PC-9 (cell line): Measurements from ENCODE around the gene DAAM1. TPM values are rescaled to one million over a fixed set of nuclear protein-coding genes. Genes with fewer than 3 reads are reported as not detected.
A peak's percentile ranks its signal among the peaks of the same experiment; 100 is the strongest.

Experiments used
- BruUV-seq: library from RNA; stranded (reverse); fragments of 400-500 nt; replicated peaks from 2 replicates; lab custom pipeline; 2021; lab: Mats Ljungman, UMichigan
- CTCF ChIA-PET: fragments of 300-600 bp; sonication (Branson Sonifier 250); formaldehyde crosslinking; loops from one replicate; lab custom pipeline; 2022; ENCODE audit warnings: antibody characterized with exemption; lab: Charles Lee
- POLR2A ChIA-PET: fragments of 300-600 bp; sonication (Branson Sonifier 250); formaldehyde crosslinking; loops from one replicate; lab custom pipeline; 2022; ENCODE audit warnings: antibody characterized with exemption; ENCODE audit not compliant: unreplicated experiment; lab: Charles Lee
- DNase-seq, 2 experiments: peaks; one replicate each; pipeline versions ENCODE4 v3.0.0 to v3.0.0-alpha.2; 2015 to 2022; ENCODE audit warnings: mixed read lengths in 1 of 2
- H2AFZ ChIP-seq: fragments of 200-600 bp; sonication (generic); 2 replicates; pipeline ENCODE4 v1.8.1; 2017; ENCODE audit warnings: antibody characterized with exemption
- H3F3A ChIP-seq: fragments of 200-600 bp; sonication (generic); 2 replicates; pipeline ENCODE4 v1.8.1; 2017; ENCODE audit warnings: antibody characterized with exemption, mild to moderate bottlenecking, low read depth; ENCODE audit not compliant: insufficient read depth
- H3K27ac ChIP-seq: fragments of 200-600 bp; sonication (generic); 2 replicates; pipeline ENCODE4 v1.6.1; 2016; ENCODE audit warnings: mixed run types
- H3K27me3 ChIP-seq: fragments of 200-600 bp; sonication (generic); 2 replicates; pipeline ENCODE4 v1.6.1; 2016; ENCODE audit warnings: low read depth, mixed run types; ENCODE audit not compliant: insufficient read depth
- H3K36me3 ChIP-seq: fragments of 200-600 bp; sonication (generic); 2 replicates; pipeline ENCODE4 v1.6.1; 2016; ENCODE audit warnings: low read depth, mixed run types
- H3K4me1 ChIP-seq: fragments of 200-600 bp; sonication (generic); replicated peaks from 2 replicates; pipeline ENCODE4 v1.6.1; 2016; ENCODE audit warnings: mixed run types; ENCODE audit not compliant: insufficient read depth
- H3K4me2 ChIP-seq: fragments of 200-600 bp; sonication (generic); 2 replicates; pipeline ENCODE4 v1.6.1; 2017; ENCODE audit warnings: mixed run types
- H3K4me3 ChIP-seq: fragments of 200-600 bp; sonication (generic); 2 replicates; pipeline ENCODE4 v1.6.1; 2016; ENCODE audit warnings: mixed run types
- H3K79me2 ChIP-seq: fragments of 200-600 bp; sonication (generic); 2 replicates; pipeline ENCODE4 v1.6.1; 2017; ENCODE audit warnings: low read depth, mixed run types
- H3K9me2 ChIP-seq: fragments of 200-600 bp; sonication (generic); 2 replicates; pipeline ENCODE4 v1.8.1; 2017; ENCODE audit warnings: mild to moderate bottlenecking; ENCODE audit not compliant: insufficient read depth
- H3K9me3 ChIP-seq: fragments of 200-600 bp; sonication (generic); 2 replicates; pipeline ENCODE4 v1.8.1; 2016; ENCODE audit warnings: low read depth; ENCODE audit not compliant: insufficient read depth
- H4K20me1 ChIP-seq: fragments of 200-600 bp; sonication (generic); 2 replicates; pipeline ENCODE4 v1.8.1; 2017; ENCODE audit not compliant: insufficient read depth
- EZH2 ChIP-seq: fragments of 200-600 bp; sonication (generic); IDR thresholded peaks from 2 replicates; pipeline ENCODE4 v1.8.0; 2017; ENCODE audit warnings: antibody characterized with exemption, low read depth
- intact Hi-C: fragments of 100-400 bp; cut with micrococcal nuclease; formaldehyde crosslinking; loops from one replicate; pipeline ENCODE4 v1.10.0; 2022; ENCODE audit not compliant: unreplicated experiment
- total RNA-seq: library from RNA; stranded (reverse); gene quantifications from 2 replicates; pipeline ENCODE4 v1.2.3, GENCODE V29; 2021
- TF ChIP-seq, protein P1 (sequence below): fragments of 200-600 bp; sonication (generic); conservative IDR thresholded peaks from 2 replicates; pipeline ENCODE4 v1.6.1; 2017; ENCODE audit warnings: mixed run types, antibody characterized with exemption, mild to moderate bottlenecking, moderate library complexity

DAAM1 gene
- total RNA-seq, 1 experiment from 2014 or later: 70.7 TPM

DNA sequence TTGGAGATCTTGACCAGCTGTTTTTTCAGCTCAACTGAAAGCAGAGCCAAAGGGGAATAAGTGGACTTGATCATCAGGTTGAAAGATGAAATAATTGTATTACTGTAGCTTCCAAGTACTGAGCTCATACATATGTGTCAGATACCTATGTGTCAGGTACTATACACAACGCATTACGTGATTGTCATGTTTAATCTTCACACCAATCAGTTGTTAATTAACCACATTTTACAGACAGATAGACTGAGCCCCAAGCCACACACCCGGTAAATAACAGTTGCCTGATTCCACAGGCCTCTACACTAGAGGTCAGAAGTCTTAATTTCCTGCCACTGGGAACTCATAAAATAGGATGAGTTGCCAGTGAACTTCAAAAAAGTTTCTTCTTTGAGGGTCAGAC is 148.2 kb downstream of the DAAM1 start:
- H3K79me2 ChIP-seq: no peaks in the 10 kb centered on the region
- H3K9me2 ChIP-seq: no peaks in the 10 kb centered on the region; the same call in 1 of the 2 replicates
- H3K27me3 ChIP-seq: no peaks in the 10 kb centered on the region
- BruUV-seq: no TSS peak
- no peak for TF ChIP-seq EZH2
- TF ChIP-seq, protein P1, sequence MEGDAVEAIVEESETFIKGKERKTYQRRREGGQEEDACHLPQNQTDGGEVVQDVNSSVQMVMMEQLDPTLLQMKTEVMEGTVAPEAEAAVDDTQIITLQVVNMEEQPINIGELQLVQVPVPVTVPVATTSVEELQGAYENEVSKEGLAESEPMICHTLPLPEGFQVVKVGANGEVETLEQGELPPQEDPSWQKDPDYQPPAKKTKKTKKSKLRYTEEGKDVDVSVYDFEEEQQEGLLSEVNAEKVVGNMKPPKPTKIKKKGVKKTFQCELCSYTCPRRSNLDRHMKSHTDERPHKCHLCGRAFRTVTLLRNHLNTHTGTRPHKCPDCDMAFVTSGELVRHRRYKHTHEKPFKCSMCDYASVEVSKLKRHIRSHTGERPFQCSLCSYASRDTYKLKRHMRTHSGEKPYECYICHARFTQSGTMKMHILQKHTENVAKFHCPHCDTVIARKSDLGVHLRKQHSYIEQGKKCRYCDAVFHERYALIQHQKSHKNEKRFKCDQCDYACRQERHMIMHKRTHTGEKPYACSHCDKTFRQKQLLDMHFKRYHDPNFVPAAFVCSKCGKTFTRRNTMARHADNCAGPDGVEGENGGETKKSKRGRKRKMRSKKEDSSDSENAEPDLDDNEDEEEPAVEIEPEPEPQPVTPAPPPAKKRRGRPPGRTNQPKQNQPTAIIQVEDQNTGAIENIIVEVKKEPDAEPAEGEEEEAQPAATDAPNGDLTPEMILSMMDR: no peak
- POLR2A ChIA-PET: interaction anchor here (0.6 kb wide), 1 partner anchor 22 kb away, joined by 3 read pairs; no protein-coding TSS in a partner anchor
- H3K27ac ChIP-seq: peak overlapping the region; percentile 25
- peaks cover 33% of the 10 kb centered on the region for H3K4me1 ChIP-seq
- H3K36me3 ChIP-seq: peaks cover 24% of the 10 kb centered on the region
- H3K4me2 ChIP-seq: no peak overlapping the region
- CTCF ChIA-PET: no interaction called here
- no peak overlapping the region for H3K4me3 ChIP-seq
- no peaks in the 10 kb centered on the region for H3K9me3 ChIP-seq
- H4K20me1 ChIP-seq: no peaks in the 10 kb centered on the region
- H3F3A ChIP-seq: peaks cover 9% of the 10 kb centered on the region
- H2AFZ ChIP-seq: no peak overlapping the region
- DNase-seq: no peak
- intact Hi-C loops: no loop called here

- Histone ChIP-seq H3F3A (peaks cover 14% of the 10 kb centered on the region), H2AFZ (no peak overlapping the region), H3K9me2 (no peaks in the 10 kb centered on the region; the same call in 1 of the 2 replicates), H3K9me3 (no peaks in the 10 kb centered on the region), H3K79me2 (no peaks in the 10 kb centered on the region), H3K4me2 (no peak overlapping the region), H3K4me3 (no peak overlapping the region), H3K27ac (peak overlapping the region; percentile 50), H4K20me1 (no peaks in the 10 kb centered on the region), H3K4me1 (peaks cover 38% of the 10 kb centered on the region), H3K27me3 (no peaks in the 10 kb centered on the region), H3K36me3 (peaks cover 20% of the 10 kb centered on the region)
- TF ChIP-seq, protein P1: no peak
- TF ChIP-seq EZH2: no peak
- intact Hi-C loops: no loop called here
- CTCF ChIA-PET: no interaction called here
- BruUV-seq: no TSS peak
- POLR2A ChIA-PET: no interaction called here
- peak in 1 of 2 experiments; percentile 67 for DNase-seq
Observed at GRCh38 chr14:59337141-59337611, 148.7 kb downstream of the DAAM1 start.

GRCh38 chr14:59338761-59339160 is 150.3 kb downstream of the DAAM1 start:
- DNase-seq: no peak
- ChIA-PET CTCF (no interaction called here), POLR2A (no interaction called here)
- H2AFZ ChIP-seq: no peak overlapping the region
- BruUV-seq: no TSS peak
- no peaks in the 10 kb centered on the region for H4K20me1 ChIP-seq
- peaks cover 42% of the 10 kb centered on the region for H3K4me1 ChIP-seq
- intact Hi-C loops: no loop called here
- H3F3A ChIP-seq: peaks cover 29% of the 10 kb centered on the region
- H3K4me2 ChIP-seq: no peak overlapping the region
- H3K9me2 ChIP-seq: no peaks in the 10 kb centered on the region; the same call in 1 of the 2 replicates
- no peaks in the 10 kb centered on the region for H3K9me3 ChIP-seq
- TF ChIP-seq, protein P1: no peak
- TF ChIP-seq EZH2: no peak
- no peaks in the 10 kb centered on the region for H3K79me2 ChIP-seq
- peaks cover 19% of the 10 kb centered on the region for H3K36me3 ChIP-seq
- H3K27ac ChIP-seq: no peak overlapping the region; the same call in 1 of the 2 replicates
- no peaks in the 10 kb centered on the region for H3K27me3 ChIP-seq
- no peak overlapping the region for H3K4me3 ChIP-seq
